NCI-H128 (cell line): ENCODE data around the gene VPS37B.

Source experiments
- DNase-seq: peaks from one replicate; lab custom pipeline; 2025; ENCODE audit not compliant: unreplicated experiment; lab: John Stamatoyannopoulos, UW

VPS37B gene

DNA sequence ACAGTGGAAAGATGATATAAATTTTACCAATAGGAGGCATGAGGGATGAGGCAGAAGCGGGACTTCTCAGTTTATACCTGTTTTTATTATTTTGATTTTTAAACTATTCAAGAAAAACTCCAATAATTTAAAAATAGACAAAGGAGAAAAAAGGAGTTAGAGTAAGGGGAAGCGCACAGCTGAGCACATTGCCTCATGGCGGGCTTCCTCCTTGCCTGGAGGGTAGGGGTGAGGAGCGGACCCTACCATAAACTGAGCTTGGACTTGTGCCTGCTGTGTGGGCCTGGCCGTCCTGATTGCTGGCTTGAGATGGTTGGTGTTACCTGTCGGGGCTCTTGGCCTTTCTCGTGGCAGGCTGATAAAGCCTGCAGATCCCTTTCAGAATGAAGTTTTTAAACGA, 75.8 kb downstream of the VPS37B start:
- DNase-seq = no peak

DNA sequence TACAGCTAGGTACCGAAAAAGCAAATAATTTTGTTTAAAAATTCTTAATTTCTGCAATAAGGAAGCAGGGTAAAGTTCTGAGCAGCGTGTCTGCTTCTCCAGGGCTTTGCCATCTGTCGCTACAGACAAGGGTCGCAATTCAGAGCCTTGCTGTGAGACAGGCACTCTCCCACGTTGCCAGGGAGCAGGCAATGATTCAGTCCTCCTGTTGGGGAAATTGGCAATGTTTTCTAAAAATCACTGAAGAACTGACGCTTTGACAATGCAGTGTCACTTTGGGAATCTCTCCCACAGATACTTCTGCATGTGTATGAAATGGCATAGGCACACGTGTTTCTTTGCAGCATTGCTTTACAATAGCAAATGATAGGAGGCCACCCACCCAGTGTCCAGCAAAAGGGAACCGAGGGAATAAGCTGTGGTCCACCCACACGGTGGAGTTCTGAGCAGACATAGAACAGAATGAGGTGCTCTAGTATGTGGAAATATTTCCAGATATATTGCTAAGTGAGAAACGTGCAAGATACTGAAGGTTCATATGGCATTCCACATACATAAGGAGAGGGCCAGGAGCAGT, 76.6 kb downstream of the VPS37B start:
- DNase-seq = no peak
